DMS79 (cell line): ENCODE results near the gene TUT7.
"Not testable (repeated sequence)": the region's sequence is repeated elsewhere in the genome, so short reads cannot be mapped to it uniquely, and the experiment has no call there.

Experiments
- DNase-seq: peaks from one replicate; lab custom pipeline; 2025; lab: John Stamatoyannopoulos, UW

The TUT7 gene

GRCh38 chr9:86300701-86301100 lies 53.5 kb downstream of the TUT7 start:
- DNase-seq: no peak

GRCh38 chr9:86298873-86299272 lies 55.3 kb downstream of the TUT7 start:
- no peak for DNase-seq

DNA sequence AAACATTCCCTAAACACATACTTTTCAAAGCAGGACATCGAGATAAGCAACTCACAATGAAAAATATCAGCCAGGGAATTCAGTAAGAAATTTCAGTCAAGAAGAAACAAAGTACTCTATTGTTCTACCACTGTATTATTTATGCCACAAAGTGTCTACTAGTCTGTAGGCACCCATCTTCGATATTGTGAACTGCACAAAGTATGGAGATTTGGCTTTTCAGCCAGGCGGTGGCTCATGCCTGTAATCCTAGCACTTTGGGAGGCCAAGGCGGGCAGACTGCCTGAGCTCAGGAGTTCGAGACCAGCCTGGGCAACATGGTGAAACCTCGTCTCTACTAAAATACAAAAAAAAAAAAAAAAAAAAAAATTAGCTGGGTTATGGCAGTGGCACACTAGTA lies 63.9 kb downstream of the TUT7 start:
- not testable (repeated sequence) for DNase-seq

- DNase-seq: no peak
Observed at GRCh38 chr9:86288499-86289198, 65.6 kb downstream of the TUT7 start.

DNA sequence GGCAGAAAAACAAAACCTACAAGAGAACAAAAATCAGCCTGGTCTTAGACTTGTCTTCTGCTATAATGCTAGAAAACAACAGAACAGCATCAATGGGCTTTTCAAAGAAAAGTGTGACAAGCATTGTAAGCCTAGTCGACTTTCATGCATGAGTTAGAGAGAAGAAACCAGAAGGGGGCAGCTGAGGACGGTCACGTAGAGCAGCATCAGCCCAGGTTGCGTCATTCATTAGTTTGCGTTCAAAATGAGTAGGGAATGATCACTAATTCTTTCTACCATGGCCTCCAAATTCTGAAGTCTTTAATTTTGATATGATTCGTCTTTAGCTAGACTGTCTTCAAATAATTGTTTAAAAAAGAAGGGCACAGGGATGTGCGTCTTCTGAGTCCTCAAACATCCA lies 67.2 kb downstream of the TUT7 start:
- DNase-seq: no peak

DNA sequence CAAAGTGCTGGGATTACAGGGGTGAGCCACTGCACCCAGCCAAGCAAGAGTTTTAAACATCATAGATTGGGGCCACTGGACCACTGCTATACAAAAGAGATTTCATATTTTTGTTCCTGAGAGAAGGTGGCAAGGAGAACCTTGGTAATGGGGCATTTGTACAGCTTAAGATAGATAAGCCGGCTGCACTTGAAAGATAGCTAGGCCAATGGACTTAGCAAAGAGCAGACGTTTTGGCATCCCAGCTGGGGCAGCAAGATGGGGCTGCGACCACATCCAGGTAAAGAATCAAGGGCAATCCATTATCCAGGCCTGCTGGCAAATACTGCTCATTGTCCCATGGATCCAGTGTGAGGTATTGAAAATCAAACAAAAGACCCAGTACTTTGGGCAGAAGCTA lies 67.9 kb downstream of the TUT7 start:
- DNase-seq: no peak

- no peak for DNase-seq
Observed at GRCh38 chr9:86285261-86285660, 68.9 kb downstream of the TUT7 start.

DNA sequence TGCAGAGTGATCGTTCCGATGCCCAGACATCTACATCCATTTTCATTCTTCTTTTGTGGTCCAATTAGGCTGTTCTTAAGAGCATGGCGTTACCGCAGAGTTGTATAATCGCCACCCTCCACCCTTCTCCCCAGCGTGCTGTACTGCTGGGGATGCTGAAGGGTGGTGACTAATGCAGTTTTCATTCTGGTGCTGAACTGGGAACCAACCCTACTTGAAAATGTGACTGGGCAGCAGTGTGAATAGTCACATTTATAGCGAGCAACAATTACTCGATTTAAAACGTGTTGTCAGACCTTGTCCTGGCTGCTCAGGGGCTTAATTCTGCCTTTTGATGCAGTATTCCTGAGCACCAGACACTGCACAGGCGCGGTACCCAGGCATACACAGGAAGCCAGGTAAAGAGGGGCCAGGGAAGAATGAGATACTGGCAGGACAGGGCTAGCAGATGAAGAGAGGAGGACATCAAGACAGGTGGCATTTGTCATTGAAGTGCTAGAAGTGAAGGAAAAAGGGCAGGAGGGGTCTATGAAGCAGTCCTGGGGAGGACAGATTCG lies 71.2 kb downstream of the TUT7 start:
- no peak for DNase-seq

DNA sequence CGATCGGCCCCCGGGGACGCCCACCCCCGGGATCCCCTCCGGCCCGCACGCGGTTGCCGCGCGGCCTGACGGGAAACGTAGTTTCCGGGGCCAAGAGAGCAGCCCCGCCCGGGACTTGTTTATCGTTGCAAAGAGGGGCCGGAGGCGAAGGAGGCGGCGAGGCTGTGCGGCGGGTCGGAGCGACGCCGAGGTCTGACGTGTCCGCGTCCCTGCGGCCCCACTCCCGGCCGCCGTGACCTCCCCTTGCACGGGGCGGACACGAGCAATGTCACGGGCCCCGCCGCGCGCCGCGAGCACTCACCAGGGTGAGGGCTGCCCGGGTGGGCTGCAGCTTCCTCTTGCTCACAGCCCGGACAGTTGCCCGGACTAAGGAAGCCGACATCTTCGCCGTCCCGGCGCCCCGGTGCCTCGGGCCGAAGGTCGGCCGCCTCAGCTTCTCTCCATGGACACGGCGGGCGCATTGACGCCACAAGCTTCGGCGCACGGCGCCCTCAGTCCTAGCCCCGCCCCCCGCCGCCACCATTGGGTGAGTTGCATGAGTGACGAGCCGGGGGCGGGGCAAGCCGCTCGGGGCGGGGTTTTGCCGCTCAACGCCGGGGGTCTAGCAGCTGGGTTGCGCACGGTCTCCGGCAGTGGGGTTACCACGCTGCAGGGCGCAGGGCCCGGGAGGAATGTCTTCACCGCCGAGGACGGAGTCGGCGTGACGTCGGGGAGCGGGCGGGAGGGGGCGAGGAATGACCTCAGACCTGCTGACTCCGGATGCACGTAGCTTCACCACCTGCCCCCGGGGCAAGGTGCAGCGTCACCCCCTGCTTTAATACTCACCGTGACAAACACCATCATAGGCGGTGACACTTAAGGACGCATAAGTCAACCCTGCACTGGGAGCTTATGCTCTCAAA lies 71.9 kb downstream of the TUT7 start, which contains the start of gene ISCA1:
Gene ISCA1, minus strand, starts transcription at position 462 of the 902 bp plus-strand sequence. Its CDS starts 80 bp downstream, at position 382.
- DNase-seq: peak; percentile 73

- DNase-seq: peak; percentile 3
Observed at GRCh38 chr9:86281593-86282076, 72.6 kb downstream of the TUT7 start.

GRCh38 chr9:86280580-86280979 lies 73.6 kb downstream of the TUT7 start:
- DNase-seq: no peak

DNA sequence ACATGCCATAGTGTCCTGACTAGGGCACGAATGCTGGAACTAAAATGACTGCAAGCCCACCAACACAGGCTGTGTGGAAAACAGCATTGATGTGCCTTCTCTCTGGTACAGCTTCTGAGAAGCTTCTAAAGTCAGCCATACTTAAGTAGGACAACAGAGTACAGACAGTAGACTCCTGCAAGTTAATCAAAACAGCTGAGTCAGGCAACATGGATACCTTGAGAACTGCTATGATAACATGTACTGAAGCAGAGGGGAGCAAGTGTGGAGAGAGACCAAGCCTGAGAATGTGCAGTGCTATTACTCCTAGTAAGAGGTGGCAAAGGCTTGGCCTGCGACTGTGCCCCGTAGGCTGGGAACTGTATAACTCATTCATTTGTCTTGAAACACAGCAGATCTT lies 74.4 kb downstream of the TUT7 start:
- no peak for DNase-seq

DNA sequence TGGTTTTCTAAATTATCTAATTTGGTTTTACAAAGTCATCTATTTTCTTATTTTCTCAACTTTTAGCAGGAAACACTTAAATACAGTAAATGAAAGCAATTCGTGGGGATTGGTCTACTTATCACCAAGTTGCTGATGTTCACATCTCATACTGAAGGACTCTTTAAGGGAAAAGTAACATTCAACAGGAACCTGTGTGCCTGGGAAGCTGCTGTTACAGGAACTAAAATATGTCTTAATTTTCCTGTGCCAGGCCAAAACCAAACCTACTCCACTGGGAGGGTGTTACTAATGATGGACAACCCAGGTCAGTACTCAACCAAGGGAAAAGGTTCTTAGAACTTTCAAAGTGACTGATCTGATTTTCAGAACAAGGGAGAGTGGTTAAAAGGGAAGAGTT lies 77.1 kb downstream of the TUT7 start:
- no peak for DNase-seq

- DNase-seq: no peak
Observed at GRCh38 chr9:86275962-86276361, 78.2 kb downstream of the TUT7 start.

DNA sequence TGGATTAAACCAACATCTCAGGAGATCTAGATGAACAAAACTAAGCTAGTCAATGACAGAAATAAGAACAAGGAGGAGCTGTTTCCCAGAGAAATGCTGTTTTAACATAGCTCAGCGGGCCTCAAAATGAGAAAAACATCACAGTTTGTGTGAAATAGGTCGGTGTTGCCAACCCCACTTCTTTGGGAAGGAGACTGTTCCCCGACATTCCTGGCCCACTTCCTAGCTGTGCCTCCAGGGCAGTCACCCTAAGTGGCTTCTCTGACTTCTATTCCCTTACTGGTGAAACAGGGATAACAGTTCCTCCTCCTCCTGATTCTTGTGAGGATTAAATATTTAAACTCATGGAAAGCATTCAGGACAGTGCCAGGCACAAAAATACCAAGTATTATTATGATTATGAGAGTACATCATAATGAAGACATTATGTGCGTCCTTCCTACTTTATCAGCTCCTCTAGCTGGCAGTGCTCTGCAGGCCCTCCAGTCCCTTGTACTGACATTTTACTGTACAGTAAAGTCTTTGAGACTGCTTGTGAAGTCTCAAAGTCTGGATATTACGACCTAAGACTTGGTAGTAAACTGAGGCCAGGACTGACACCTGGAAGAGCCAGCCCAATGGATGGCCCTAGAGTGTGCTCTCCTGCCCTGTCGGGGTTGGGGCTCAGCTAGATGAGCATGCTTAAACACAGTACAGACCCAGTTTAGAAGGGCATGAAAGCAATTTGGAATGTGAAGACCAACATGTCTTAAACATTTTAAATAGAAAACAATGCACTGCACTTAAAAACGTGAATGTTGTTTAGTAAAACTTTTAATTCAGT lies 79.2 kb downstream of the TUT7 start:
- DNase-seq: no peak

GRCh38 chr9:86272221-86272620 lies 82.0 kb downstream of the TUT7 start:
- no peak for DNase-seq

- no peak for DNase-seq
Observed at GRCh38 chr9:86263876-86264275, 90.3 kb downstream of the TUT7 start.

- no peak for DNase-seq
Observed at GRCh38 chr9:86262492-86262891, 91.7 kb downstream of the TUT7 start.

DNA sequence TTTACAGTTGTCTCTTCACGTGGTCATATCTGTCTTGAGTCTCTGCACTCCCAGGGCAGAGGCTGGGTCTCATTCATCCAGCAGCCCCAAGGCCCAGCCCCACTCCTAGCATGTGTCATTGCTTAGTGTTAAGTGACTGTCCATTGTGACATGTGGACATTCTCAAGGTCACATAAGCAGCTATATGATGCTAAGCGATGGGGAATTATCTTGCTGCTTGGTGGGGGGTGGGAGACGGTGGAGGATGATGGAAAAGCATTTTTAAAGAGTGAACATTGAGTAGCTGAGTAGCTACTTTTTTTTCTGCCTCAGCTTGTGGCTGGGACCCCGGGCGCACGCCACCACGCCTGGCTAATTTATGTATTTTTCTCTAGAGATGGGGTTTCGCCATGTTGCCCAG lies 94.7 kb downstream of the TUT7 start, which contains the start of gene C9orf153:
Gene C9orf153, minus strand, starts transcription at position 101 of the 400 bp plus-strand sequence. CDS start 30,054 bp downstream, outside the sequence.
- no peak for DNase-seq

DNA sequence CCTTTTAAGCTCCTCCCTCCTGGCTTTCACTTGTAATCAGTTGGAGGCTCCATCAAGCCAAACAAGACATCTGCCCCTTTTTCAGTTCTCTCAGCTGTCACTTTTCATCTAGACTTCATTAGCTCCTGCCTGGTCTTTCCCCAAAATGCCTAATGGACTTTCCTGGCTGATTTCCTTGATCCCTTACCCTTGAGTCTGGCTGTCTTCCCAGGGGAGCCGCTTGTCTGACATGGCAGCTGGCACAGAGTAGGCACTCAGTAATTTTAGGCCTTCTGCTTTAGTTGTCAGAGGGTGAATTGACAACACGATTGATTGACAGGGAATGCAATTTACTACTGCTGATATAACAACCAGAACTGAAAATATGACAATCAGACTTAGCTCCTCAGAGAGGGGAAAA lies 96.8 kb downstream of the TUT7 start:
- no peak for DNase-seq

GRCh38 chr9:86256653-86257052 lies 97.6 kb downstream of the TUT7 start:
- DNase-seq: no peak

DNA sequence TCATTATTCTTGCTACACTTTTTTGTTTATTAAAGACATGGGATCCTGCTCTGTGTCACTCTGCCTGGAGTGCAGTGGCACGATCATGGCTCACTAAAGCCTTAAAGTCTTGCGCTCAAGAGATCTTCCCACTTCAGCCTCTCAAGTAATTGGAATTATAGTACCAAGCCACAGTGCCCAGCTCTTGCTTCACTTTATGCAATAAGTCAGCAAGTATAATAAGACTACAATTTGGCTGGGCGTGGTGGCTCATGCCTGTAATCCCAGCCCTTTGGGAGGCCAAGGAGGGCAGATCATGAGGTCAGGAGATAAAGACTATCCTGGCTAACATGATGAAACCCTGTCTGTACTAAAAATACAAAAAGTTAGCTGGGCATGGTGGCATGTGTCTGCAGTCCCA lies 100.6 kb downstream of the TUT7 start:
- no peak for DNase-seq
